ENCODE measurements around the gene LMTK3.
A peak's percentile ranks its signal among the peaks of the same experiment; 100 is the strongest.

The LMTK3 gene

DNA sequence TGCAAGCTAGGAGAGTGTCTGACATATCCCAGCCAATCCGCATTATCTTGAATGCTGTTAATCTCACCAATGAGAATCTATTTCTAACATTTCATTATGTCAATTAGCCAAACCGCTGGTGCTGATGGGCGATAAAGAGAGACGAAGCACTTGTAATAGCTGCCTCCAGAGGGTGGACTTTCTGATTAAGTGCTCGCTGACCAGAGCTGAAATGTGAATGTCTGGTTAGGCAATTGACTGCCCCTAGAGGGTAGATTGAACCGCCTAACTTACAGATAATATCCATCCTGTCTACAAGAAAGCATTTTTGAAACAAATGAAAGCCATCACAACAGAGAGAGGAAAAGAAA, 66.4 kb downstream of the LMTK3 start:
- DNase-seq: peak; percentile 66

DNA sequence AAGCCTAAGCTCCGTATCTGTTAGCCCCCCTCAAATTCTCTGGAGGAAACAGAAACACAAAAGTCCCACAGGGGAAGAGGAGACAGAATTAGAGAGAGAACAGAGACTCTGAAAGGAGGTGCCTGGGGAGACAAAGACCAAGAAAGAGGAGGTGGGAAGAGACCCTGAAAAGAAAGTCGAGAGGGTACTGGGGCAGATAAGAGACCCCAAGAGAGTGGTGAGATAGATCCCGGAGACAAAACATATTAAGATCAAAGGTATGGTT, 66.8 kb downstream of the LMTK3 start:
- no peak for DNase-seq

DNA sequence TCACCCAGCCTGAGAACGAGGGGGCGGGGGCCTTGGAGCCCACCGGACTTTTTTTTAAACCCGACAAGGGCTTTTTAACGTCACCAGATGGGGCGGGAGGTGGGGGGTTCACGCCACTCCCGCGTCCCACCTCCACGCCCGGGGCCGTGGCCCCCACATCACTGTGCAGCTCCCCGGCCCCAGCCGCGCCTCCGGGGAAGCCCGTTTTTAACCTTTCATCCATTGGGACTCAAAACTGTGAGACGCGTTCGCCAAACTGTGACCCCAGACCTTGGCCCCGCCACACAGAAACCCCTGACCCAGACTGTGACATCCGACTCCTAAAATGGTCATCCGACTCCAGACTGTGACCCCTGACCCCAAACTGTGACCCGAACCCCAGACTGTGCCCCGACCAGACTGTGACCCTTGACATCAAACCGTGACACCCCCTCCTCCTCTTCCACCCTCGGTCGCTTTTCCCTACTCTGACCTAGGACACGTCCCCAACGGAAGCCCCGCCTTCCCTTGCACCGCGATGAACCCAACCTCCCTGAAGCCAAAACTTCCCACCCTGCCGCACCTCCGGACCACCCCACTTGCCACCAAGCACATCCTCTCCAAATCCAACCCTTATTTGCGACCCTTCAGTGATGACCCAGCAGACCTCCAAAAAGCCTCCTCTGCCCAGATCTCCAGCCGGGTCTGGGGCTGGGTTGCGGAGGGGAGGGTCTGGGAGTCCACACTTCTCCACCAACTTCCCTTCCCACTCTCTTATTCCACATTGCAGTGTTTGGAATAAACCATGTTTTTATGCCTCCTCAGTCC, 67.3 kb downstream of the LMTK3 start:
- peak; percentile 11 for DNase-seq

DNA sequence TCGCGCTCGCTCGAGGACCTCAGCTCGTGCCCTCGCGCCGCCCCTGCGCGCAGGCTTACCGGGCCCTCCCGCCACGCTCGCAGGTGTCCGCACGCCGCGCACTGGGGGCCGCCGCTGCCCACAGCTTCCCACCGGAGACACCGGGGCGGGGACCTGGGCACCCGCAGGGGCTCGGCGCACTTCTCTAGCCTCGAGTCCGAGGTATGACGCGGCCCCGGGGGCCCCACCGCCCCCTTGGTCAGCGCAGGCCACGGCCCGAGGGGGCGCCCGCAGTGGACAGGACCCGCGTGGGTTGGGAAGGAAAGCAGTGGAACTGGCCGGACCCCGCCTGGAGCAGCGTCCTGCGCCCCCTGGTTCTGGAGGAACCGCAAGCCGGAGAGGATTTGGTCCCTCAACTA, 67.9 kb downstream of the LMTK3 start:
- DNase-seq: no peak

DNA sequence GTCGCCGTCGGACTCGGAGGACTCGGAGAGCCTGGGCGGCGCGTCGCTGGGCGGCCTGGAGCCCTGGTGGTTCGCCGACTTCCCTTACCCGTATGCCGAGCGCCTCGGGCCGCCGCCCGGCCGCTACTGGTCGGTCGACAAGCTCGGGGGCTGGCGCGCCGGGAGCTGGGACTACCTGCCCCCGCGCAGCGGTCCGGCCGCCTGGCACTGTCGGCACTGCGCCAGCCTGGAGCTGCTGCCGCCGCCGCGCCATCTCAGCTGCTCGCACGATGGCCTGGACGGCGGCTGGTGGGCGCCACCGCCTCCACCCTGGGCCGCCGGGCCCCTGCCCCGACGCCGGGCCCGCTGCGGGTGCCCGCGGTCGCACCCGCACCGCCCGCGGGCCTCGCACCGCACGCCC, 68.4 kb downstream of the LMTK3 start:
- DNase-seq: no peak

DNA sequence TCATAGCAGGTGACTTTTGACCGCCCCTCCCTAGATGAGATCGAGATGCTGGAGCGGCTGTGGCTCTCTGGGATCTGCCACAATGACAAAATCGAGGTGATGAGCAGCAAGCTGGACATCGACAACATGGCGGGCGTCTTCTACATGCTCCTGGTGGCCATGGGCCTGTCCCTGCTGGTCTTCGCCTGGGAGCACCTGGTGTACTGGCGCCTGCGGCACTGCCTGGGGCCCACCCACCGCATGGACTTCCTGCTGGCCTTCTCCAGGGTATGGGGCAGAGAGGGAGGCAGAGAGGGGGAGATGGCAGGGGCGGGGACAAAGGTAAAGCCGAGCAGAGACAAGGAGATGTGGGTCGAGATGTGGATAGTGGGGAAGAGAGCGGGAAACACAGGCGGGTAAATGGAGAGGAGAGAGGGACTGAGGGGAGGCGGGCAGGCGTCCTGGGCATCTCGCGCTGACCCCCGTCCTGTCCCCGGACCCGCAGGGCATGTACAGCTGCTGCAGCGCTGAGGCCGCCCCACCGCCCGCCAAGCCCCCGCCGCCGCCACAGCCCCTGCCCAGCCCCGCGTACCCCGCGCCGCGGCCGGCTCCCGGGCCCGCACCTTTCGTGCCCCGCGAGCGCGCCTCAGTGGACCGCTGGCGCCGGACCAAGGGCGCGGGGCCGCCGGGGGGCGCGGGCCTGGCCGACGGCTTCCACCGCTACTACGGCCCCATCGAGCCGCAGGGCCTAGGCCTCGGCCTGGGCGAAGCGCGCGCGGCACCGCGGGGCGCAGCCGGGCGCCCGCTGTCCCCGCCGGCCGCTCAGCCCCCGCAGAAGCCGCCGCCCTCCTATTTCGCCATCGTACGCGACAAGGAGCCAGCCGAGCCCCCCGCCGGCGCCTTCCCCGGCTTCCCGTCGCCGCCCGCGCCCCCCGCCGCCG, 69.3 kb downstream of the LMTK3 start:
- DNase-seq: no peak

DNA sequence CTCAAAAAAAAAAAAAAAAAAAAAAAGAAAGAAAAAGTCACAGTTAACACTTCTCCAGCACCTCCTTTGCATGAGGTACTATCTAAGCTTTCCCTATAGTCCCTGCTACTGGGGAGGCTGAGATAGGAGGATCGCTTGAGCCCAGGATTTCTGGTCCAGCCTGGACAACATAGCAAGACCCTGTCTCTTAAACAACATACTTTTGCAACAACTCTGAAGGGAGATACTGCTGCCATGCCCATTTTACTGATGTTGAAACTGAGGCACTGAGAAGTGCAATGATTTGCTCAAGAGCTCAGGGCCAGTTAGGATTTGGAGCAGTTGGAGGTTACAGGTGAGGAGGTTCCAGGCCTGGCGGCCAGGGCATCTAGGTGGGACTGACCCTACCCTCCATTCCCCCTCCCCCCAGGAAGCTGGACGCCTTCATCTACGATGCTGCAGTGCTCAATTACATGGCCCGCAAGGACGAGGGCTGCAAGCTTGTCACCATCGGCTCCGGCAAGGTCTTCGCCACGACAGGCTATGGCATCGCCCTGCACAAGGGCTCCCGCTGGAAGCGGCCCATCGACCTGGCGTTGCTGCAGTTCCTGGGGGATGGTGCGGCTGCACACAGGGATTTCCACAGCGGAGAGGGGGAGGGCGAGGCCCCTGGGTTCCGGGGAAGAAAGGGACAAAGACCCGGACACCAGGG, 70.1 kb downstream of the LMTK3 start:
- no peak for DNase-seq

DNA sequence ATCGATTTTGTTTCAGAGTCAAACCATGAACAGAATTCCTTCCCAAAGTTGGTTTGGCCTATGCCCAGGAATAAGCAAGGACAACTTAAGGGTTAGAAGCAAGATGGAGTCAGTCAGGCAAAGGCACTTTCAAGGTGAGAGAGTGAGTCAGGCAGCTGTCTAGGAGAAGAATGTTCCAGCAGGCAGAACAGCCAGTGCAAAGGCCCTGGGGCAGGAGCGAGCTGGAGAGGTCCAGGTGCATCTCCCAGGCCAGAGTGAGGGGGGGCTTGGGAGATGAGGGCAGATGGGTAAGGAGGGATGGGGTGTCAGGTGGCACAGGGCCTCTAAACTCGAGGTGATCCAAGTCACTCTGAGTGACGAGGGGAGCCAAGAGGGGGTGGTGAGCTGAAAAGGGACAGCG, 75.0 kb downstream of the LMTK3 start:
- no peak for DNase-seq

Data from NCI-H345 (cell line).